ENCODE results near the gene CTDSPL.

The CTDSPL gene

GRCh38 chr3:37852097-37852496, 9.6 kb upstream of the CTDSPL start:
- no peak for TF ChIP-seq CTCF (IDR thresholded peaks at IDR 0.05; ENCODE audit: low read depth, low read length, missing control alignments)
- DNase-seq (ENCODE audit: low read depth), result no peak
- no peak overlapping the region for H3K4me3 ChIP-seq (ENCODE audit: low read depth, low read length)
- in situ Hi-C loops (cut with HindIII; ENCODE audit: low sequenced_read_pairs), result no loop called here

GRCh38 chr3:37852771-37853170, 8.9 kb upstream of the CTDSPL start:
- in situ Hi-C loops (cut with HindIII; ENCODE audit: low sequenced_read_pairs), result no loop called here
- DNase-seq (ENCODE audit: low read depth), result no peak
- TF ChIP-seq CTCF (IDR thresholded peaks at IDR 0.05; ENCODE audit: low read depth, low read length, missing control alignments), result no peak
- H3K4me3 ChIP-seq (ENCODE audit: low read depth, low read length), result no peak overlapping the region

GRCh38 chr3:37853691-37854413, 7.8 kb upstream of the CTDSPL start:
- in situ Hi-C loops (cut with HindIII; ENCODE audit: low sequenced_read_pairs), result no loop called here
- DNase-seq (ENCODE audit: low read depth), result no peak
- TF ChIP-seq CTCF (IDR thresholded peaks at IDR 0.05; ENCODE audit: low read depth, low read length, missing control alignments), result no peak
- H3K4me3 ChIP-seq (ENCODE audit: low read depth, low read length), result no peak overlapping the region

GRCh38 chr3:37855363-37855970, 6.2 kb upstream of the CTDSPL start:
- TF ChIP-seq CTCF (IDR thresholded peaks at IDR 0.05; ENCODE audit: low read depth, low read length, missing control alignments), result peak; percentile 85
- in situ Hi-C loops (cut with HindIII; ENCODE audit: low sequenced_read_pairs), result no loop called here
- DNase-seq (ENCODE audit: low read depth), result peak; percentile 49
- no peak overlapping the region for H3K4me3 ChIP-seq (ENCODE audit: low read depth, low read length)

GRCh38 chr3:37856381-37856780, 5.3 kb upstream of the CTDSPL start:
- TF ChIP-seq CTCF (IDR thresholded peaks at IDR 0.05; ENCODE audit: low read depth, low read length, missing control alignments), result no peak
- DNase-seq (ENCODE audit: low read depth), result no peak
- no peak overlapping the region for H3K4me3 ChIP-seq (ENCODE audit: low read depth, low read length)
- in situ Hi-C loops (cut with HindIII; ENCODE audit: low sequenced_read_pairs), result no loop called here

GRCh38 chr3:37858742-37859141, 2.9 kb upstream of the CTDSPL start:
- no peak overlapping the region for H3K4me3 ChIP-seq (ENCODE audit: low read depth, low read length)
- no peak for DNase-seq (ENCODE audit: low read depth)
- in situ Hi-C loops (cut with HindIII; ENCODE audit: low sequenced_read_pairs), result no loop called here
- no peak for TF ChIP-seq CTCF (IDR thresholded peaks at IDR 0.05; ENCODE audit: low read depth, low read length, missing control alignments)
